GM10847 (cell line): ENCODE measurements around the gene RAD9B.

Experiments used
- POLR2A ChIP-seq: IDR thresholded peaks from 2 replicates; pipeline ENCODE4 v1.6.1; 2011; ENCODE audit not compliant: insufficient read length; ENCODE audit errors: extremely low read depth

Gene RAD9B

GRCh38 chr12:110547090-110547489 is 45.0 kb downstream of the RAD9B start:
- no peak for TF ChIP-seq POLR2A

GRCh38 chr12:110548678-110549077 is 46.5 kb downstream of the RAD9B start:
- TF ChIP-seq POLR2A = no peak

- no peak for TF ChIP-seq POLR2A
Measured at GRCh38 chr12:110549716-110550115, 47.6 kb downstream of the RAD9B start.

DNA sequence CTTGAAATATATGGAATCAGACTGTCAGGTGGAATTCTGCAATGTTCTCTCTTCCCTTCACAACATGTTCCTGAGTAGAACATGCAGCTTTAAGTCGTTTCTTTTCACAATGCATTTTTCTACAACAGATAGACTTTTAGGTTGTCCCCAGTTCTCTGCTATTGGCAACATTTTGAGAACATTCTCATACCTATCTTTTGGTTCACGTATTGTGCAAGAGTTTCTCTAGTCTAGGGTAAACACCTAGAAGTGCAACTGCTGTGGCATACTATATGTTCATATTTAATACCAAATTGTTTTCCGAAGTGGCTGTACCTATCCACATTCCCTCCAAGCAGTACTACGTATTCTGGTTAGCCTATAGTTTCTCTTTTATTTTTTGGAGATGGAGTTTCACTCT is 48.9 kb downstream of the RAD9B start:
- no peak for TF ChIP-seq POLR2A
